Measurements from ENCODE around the gene PSD4.

Gene PSD4

DNA sequence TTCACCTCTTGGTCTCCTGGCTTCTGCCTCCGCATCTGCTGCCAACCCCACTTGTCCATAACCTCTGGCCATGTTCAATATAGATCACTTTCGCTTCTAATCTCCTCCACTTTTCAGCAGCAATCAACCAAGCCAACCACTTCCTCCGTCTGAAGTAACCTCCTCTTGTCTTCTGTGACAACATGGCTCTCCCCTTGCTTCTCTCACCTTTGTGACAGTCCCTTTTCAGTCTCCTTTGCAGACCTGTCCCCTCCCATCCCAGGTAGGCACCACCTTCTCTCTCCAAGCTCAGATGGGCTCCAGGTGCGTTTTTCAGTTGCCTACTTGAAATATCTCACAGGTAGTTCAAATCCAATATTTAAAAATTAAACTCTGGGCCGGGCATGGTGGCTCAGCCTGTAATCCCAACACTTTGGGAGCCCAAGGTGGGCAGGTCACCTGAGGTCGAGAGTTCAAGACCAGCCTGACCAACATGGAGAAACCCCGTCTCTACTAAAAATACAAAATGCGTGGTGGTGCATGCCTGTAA is 4.7 kb upstream of the PSD4 start:
- DNase-seq, result no peak

DNA sequence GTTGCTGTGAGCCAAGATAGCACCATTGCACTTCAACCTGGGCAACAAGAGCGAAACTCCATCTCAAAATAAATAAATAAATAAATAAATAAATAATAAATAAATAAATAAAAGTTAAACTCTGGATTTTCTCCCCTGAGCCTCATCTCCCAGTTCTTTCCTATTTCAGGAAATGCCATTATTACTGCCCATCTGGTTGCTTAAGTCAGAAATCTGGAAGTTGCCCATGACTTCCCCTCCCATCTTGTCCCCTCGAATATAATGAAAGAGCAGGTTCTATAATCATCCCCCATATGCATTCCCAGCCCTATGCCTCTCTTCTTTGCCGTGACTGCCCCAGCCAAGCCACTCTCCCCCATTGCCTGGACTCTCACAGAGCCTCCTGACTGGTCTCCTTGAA is 4.2 kb upstream of the PSD4 start:
- DNase-seq, result no peak

GRCh38 chr2:113171334-113172075 is 2.3 kb upstream of the PSD4 start:
- DNase-seq, result no peak

GRCh38 chr2:113172721-113173541 is 840 bp upstream of the PSD4 start:
- DNase-seq, result no peak

DNA sequence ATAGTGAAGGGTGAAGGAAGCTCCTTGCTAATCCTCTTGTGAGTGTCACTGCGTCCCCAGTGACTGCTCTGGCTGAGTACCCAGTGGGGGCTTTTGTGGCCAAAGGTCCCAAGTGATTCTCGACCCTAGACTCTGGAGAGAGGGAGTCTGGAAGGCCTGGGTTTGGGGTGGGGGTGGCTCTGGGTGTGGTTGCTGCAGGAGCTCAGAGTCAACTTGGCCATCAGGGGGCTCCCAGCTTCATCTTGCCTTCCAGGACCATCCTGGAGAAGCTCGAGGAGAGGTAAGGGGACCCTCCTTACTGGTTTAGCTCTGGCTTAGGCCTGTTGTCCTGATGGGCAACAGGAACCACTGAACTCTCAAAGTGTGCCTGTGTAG is 592 bp downstream of the PSD4 start:
- DNase-seq, result no peak

DNA sequence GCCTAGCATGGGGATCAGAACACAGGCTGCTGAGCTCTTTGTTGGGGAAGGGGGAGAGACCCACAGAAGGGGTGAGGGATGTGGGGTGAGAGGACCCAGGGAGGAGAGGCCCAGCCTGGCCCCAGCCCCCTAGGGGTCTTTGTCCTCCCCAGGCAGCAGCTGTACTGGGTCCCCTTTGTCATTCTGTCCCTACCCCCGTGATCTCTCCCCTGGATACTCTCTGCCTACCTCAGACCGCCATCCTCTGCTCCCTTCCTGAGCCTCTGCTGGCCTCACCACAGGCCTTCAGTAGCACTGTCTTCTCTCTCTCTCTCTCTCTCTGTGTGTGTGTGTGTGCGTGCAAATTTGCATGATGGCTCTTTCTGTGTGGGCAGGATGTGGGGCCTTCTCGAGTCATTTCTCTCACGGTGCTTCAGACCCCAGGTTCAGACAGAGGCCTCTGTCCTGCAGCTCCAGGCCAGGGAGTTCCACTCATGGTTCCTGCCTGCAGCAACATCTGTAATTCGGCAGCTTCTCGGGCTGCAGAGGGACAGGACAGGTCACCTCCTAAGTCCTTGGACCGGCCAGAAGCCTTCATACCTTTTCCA is 1.4 kb downstream of the PSD4 start:
- no peak for DNase-seq

DNA sequence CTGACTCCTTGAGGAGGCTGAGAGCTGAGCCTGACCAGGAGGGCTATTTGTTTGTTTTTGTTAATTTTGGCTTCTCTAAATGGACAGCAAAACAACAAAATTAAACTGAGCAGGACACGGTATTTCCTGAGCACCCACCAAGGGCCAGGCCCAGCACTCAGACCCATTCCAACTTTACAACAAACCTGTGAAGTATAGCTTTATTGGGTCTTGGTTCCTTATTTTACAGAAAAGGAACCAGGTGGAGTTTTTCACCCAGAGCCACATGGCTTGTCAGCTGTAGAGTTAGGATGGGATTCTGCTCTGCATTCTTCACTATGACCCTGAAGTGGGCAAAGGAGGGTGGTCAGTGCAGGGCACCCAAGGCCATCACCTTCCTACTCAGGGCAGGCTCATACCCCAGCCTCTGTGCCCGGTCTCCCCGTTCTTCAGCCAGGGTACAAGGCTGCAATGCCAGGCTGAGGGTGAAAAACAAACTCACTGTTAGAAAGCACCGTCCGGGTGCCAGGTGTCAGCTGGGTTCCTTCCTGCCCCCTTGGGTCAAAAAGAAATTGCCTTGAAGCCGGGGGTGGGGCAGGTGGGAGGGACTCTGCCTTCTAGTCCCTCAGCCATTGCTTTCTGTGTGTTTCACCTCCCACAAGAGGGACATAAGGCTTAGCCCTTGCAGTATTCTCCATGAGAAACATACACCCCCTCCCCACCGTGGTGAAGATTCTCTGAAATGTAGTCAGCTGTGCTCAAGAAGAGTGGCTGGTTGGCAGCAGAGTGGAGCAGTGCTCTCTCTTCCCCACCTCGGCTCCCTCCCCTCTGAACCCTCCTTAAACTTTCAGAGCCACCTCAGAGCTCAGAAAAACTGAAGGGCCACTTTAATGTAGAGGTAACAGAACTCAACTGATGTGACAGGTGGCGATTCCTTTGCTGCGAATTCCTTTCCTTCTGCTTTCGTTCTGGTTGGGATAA is 2.2 kb downstream of the PSD4 start:
- no peak for DNase-seq

GRCh38 chr2:113176696-113177355 is 3.1 kb downstream of the PSD4 start:
- DNase-seq, result no peak

GRCh38 chr2:113178069-113178746 is 4.4 kb downstream of the PSD4 start:
- DNase-seq, result no peak

- no peak for DNase-seq
These were observed 5.1 kb downstream of the PSD4 start for GRCh38 chr2:113178891-113179290.

DNA sequence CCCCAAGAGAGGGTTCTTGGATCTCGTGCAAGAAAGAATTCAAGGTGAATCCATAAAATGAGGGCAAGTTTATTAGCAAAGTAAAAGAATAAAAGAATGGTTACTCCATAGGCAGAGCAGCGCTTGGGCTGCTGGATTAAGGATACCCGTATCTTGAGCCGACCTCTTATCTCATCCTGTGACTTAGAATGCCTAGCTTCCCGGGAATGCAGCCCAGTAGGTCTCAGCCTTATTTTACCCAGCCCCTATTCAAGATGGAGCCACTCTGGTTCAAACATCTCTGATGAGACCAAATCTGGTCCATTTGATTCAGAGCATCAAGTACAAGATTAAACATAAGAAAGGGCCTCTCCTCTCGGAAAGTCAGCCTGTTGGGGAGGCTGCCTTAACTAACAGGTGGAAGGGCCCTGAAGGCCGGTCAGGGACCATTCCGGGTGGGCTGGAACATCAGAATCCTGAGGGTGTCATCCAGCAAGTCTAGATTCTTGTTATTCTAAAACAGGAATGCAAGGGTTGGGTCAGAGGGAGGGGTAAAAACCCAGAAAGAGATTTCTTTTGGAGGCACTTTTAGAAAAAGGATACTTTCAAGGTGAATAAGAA is 5.8 kb downstream of the PSD4 start:
- no peak for DNase-seq

DNA sequence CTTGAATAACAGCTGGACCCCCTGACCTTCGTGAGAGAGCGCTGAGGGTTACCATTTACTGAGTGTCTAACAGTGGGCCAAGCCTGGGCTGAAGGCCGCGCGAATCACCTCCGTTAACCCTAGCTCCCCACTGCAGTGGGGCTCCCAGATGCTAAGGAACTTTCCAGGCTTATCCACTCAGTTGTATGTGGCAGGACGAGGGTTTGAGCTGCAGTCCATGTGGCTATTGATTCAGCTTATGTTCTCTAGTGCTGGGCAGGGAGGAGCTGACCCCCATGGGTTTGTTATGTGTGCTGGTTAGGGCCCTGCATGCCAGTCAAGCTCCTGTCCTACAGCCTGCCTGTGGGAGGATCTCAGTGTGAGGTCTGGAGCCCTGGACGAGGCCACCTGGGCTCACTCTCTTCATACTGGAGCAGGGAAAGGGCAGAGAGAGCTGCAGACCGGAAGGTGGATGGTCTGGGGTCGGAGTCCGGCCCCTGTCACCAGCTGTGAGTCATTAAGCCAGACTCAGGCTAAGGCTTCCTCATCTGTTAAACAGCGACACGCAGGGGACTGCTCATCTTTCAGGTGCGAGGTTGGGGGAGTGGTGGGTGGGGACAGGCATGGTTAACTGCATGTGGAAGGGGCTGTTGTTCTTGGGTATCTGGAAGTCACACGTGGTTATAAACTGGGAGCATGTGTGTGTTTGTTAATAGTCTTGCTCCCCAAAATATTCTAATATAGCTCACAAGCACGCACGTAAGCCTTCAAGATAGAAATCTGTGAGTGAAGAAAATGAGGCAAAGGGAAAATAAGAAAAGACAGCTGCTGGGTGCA is 6.6 kb downstream of the PSD4 start:
- no peak for DNase-seq

DNA sequence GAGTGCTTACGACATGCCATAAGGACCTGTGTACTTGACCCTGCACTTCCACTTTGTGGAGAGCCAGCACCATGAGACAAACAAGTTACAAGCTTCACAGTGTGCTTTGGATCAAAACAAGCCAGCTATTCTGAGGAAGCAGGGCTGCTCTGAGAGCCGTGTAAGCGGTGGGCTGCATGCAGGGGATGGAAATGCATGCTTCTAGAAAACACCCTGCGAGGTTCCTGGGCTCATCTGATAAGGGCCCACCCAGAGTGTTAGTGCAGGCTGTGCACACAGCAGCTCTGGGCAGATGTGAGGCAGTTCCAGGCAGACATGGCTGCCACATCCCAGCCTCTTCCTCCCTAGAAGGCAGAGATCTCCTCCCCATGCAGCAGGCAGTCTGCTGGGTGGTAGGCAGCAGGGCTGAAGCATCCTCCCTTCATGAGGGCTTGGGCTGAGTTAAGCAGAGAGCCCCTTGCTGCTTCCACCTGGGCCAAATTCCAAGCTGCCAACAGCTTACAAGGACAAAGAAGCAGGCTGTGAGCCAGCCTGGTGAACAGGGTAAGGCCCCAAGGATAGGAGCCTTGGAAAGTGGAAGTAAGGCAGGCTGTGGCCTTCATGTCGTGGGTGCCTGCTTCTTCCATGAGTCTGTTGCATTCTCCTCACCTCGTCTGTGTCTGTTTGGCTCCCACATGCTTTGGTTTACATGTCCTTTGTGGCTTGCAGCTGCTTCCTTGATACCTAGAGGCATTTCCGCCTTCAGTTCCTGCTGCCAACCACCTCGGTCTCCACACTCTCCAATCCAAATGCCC is 7.7 kb downstream of the PSD4 start:
- DNase-seq, result no peak

DNA sequence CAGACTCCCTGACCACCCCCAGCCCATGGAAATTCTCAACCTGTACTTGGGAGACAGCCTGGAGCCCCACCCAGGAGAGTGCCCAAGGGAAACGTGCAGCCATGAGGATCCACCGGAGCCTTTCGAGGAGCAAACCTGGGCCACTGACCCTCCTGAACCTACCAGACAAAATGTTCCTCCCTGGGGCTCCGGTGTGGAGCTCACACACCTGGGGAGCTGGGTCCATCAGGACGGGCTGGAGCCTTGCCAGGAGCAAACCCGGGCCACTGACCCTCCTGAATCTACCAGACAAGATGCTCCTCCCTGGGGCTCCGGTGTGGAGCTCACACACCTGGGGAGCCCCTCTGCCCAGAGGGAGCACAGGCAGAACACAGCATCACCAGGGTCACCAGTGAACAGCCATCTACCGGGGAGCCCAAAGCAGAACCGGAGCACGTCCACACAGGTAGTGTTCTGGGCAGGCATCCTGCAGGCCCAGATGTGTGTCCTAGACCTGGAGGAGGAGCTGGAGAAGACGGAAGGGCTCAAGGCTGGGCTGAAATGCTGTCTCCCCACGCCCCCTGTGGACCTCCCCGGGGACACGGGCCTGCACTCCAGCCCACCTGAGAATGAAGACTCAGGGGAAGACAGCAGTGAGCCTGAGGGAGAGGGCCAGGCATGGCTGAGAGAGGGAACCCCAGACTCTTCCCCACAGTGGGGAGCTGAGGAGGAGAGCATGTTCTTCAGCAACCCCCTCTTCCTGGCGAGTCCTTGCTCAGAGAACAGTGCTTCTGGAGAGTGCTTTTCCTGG is 8.9 kb downstream of the PSD4 start:
- DNase-seq, result no peak

- DNase-seq, result no peak
These were observed 9.5 kb downstream of the PSD4 start for GRCh38 chr2:113183264-113183663.

- no peak for DNase-seq
These were observed 9.9 kb downstream of the PSD4 start for GRCh38 chr2:113183703-113184102.

DNA sequence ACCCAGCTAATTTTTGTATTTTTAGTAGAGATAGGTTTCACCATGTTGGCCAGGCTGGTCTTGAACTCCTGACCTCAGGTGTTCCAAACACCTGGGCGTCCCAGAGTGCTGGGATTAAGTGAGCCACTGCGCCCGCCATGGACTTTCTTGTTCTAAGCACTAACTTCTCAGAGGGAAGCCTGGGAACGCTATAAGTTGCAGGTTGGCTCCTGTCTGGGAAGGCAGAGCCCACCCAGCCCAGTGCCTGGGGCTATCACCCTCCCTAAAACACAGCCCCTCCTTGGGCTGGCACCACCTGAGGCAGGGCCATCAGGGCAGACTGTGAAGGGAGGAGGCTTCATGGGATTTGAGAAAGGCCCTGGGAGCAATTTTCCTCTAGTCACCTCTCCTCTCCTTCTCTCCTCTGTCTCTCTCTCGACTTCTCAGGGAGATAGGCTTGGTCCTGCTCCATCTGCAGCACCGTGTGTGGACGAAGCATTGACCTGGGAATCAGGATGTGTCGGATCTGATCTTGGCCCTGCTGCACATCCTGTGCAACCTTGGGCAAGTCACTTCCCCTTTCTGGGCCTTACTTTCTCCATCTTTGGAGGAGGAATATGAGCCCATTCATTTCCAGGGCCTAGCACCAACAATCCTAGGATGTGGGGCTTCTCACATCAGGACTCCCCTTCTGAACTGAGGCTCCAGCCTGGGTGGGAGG is 10.9 kb downstream of the PSD4 start:
- DNase-seq, result no peak
